Measurements from ENCODE around the gene DIMT1.
A peak's percentile ranks its signal among the peaks of the same experiment; 100 is the strongest.

Gene DIMT1

GRCh38 chr5:62403411-62404250 lies at the start of gene DIMT1:
Gene DIMT1, minus strand, starts transcription at chr5:62403905. Its CDS starts 133 bp downstream, at chr5:62403772.
- DNase-seq (ENCODE audit: low read depth in 2 of 2), result peak; percentile 90 to 93

GRCh38 chr5:62450259-62450658 lies 46.6 kb upstream of the DIMT1 start:
- DNase-seq (ENCODE audit: low read depth in 2 of 2), result no peak

DNA sequence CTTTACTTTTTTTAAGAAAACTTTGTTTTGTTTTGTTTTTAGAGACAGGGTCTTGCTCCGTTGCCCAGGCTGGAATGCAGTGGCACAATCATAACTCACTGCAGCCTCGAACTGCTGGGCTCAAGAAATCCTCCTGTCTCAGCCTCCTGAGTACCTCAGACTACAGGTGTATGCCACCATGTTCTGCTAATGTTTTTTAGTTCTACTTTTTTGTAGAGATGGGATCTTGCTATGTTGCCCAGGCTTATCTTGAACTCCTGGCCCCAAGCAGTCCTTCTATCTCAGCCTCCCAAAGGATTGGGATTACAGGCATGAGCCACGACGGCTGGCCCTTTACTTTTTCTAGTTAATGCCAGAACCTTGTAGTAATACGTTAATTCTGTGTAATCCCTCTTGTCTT lies 44.8 kb upstream of the DIMT1 start:
- DNase-seq (ENCODE audit: low read depth in 2 of 2), result no peak

DNA sequence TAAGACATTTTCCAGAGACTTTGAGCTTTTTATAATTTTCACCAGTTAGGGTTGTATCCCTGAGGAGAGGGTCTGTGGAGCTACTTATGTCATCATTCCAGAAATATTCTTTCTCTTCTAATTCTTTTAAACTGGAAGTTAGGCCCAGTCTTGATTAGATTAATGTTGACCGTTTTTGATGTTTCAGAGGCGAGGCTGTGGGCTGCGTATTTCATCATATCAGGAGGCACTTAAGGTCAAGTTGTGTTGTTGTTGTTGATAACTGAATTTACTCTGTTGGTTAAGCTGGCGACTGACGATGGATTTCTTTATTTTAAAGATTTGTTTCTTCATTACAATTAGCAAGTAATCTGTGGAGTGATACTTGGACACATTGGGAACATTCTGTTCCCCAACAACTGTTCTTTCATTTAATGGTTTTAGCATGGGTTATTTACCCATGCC lies 28.9 kb upstream of the DIMT1 start:
- DNase-seq (ENCODE audit: low read depth in 2 of 2), result no peak

DNA sequence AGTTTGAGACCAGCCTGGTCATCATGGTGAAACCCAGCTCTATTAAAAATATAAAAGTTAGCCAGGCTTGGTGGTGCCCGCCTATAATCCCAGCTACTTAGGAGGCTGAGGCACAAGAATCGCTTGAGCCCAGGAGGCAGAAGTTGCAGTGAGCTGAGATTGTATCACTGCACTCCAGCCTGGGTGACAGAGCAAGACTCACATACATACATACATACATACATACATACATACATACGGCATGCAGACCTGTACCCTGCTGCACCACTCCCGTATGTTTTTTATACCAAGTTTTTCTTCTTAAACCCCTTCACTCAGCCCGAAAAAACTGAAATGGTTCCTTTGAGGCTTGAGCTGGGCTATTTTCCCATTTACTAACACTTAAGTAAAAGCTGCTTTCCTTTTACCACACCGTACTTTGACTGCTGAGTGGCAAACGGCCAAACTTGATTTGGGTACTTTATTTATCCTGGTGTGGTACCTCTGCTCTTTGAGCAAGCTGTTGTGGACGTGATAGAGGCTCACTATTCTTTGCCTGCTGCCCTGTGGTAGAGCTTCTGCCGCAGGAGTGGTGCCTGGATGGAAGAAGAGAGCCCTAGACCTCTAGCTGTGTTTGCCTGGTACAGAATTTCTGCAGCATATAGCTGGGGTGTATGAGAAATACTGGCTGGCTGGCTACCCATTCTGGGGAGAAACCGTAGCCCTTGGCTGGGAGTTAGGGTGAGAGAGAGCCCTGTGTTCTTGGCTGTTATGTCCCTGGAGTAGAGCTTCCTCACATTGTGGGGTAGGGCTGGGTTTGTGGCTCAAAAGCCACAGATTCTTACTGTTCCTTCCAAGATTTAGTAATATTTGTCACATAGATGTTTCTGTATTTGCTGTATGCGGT lies 28.3 kb upstream of the DIMT1 start:
- DNase-seq (ENCODE audit: low read depth in 2 of 2), result no peak

DNA sequence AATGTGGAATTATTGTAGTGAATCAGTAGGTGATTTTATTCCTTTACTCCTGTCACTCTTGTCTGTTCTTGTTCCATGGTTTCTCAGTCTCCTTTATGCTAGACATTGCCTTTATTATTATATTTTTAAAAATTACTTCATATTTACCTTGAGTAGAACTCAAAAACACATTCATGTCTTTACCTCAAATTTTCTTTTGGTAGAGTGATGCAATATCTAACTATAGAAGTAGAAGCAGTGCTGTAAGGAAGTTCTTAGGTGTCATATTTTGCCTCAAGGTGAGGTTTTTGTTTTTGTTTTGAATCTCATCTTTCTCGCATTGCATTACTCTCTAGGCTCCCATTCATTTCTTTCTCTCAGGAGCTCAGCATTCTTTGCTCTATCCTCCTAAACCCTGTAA lies 21.1 kb upstream of the DIMT1 start:
- DNase-seq (ENCODE audit: low read depth in 2 of 2), result no peak

DNA sequence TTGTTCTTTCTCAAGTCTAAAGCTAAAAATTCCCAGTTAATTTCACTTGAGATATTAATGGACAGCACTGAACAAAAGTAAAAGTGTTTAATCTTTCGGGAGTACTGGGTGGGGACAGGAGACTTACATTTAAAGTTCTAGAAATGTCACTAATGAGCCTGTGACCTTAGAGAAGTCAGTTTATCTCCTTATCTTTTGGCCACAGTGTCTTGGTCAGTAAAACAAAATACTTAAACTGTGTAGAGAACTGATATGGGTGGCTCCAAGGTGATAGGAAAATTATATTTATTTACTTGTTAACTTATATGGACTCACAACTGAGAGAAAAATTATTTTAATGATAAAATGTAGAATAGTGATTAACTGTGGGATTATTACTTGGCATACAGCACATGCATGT lies 17.7 kb upstream of the DIMT1 start:
- DNase-seq (ENCODE audit: low read depth in 2 of 2), result no peak

DNA sequence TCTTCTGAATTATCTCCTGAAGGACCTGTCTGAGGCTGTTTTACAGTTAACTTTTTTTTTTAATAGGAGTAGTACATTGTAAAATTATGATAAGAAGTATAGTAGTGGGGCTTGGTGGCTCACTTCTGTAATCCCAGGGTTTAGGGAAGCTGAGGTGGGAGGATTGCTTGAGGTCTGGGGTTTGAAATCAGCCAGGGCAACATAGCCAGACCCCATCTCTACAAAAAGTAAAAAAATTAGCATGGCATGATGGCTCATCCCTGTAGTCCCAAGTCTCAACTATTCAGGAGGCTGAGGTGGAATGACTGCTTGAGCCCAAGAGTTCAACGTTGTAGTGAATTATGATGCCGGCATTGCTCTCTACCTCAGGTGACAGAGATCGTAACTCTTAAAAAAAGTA lies 15.9 kb upstream of the DIMT1 start:
- DNase-seq (ENCODE audit: low read depth in 2 of 2), result no peak

- DNase-seq (ENCODE audit: low read depth in 2 of 2), result no peak
Observed at GRCh38 chr5:62418462-62419076, 14.9 kb upstream of the DIMT1 start.

DNA sequence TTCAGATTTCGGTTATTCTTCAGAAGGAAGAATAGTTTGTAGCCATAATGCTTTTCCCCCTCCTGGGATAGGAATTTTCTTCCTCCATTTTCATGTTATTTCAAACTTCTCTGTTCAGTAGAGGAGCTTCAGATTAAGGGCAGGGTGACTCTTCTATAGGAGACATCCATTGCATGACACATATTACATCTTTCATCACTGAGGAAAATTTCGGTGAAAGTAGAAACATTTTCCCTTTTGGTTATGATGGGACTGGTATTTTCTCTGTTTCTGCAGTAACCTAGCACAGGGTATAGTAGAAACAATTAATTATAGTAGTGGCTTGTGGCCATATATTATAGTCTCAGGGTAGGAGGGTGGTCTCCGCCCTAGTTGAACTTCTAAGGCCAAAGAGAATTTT lies 10.0 kb upstream of the DIMT1 start:
- DNase-seq (ENCODE audit: low read depth in 2 of 2), result no peak

DNA sequence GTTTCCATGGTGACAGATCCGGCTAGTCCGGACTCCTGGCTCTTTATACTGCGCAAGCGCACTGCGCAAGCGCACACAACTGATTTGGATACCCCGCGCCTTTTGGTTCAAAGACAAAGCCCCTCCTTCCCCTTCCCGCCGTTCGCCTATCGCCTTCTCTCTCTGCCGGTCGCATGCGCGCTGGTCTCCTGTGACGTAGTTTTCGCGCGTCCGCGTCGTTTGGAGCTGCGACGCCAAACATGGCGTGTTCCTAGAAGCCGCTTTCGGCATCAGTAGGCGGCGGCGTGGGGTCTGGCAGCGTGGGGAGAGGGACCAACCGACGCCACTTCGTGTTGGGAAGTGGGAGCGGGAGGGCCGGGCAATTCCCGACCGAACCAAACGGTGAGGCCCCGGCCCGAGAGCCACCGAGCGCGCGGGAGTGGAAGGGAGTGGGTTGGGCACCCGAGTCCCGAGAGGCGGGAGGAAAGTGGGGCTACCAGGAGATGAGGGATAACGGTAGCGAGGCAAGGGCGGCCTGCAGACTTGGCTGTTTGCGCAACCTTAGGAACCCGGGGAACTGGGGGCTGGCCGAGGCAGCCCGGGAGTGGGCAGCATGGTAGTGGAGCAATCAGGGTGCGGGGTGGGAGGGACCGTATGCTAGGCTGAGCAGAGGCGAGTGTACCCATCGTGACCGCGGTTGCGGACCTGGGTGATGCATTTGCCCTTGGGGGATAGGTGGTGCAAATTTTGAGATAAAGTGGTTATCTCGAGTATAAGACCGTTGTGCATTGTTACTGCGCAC lies 9.0 kb upstream of the DIMT1 start, which contains the start of gene IPO11:
IPO11 (plus strand) TSS at position 215 of the 781 bp plus-strand sequence. CDS start 24,517 bp downstream, outside the sequence.
- DNase-seq (ENCODE audit: low read depth in 2 of 2), result peak; percentile 97 to 98

DNA sequence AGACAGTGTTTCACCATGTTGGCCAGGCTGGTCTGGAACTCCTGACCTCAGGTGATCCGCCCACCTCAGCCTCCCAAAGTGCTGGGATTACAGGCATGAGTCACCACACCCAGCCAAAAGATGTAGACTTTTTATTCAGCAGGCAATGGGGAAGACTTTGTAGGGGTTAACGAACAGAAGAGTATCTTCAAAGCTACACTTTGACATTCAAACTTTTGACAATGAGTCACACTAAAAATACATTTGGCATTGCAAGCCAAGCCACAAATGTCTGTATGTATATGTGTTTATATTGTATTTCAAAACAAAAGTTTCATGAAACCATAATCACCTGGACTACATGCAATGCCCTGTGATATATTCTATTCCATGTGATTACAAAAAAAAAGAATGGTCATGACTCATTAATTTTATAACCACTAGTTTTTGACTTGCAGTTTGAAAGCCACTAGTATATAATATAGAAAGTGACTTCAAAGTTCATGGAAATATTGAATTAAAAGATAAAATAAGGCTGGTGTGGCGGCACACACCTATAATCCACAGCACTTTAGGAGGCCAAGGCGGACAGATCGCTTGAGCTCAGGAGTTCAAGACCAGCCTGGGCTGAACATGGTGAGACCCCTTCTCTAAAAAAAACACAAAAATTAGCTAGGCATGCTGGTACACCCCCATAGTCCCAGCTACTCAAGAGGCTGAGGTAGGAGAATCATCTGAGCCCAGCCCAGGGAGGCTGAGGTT lies 8.3 kb downstream of the DIMT1 start:
- DNase-seq (ENCODE audit: low read depth in 2 of 2), result no peak

GRCh38 chr5:62386824-62387223 lies 16.9 kb downstream of the DIMT1 start:
- no peak for DNase-seq (ENCODE audit: low read depth in 2 of 2)

GRCh38 chr5:62385816-62386400 lies 17.8 kb downstream of the DIMT1 start:
- DNase-seq (ENCODE audit: low read depth in 2 of 2), result no peak

GRCh38 chr5:62385131-62385530 lies 18.6 kb downstream of the DIMT1 start:
- DNase-seq (ENCODE audit: low read depth in 2 of 2), result no peak

GRCh38 chr5:62376064-62376463 lies 27.6 kb downstream of the DIMT1 start:
- no peak for DNase-seq (ENCODE audit: low read depth in 2 of 2)

- DNase-seq (ENCODE audit: low read depth in 2 of 2), result no peak
Observed at GRCh38 chr5:62375627-62376026, 28.1 kb downstream of the DIMT1 start.

DNA sequence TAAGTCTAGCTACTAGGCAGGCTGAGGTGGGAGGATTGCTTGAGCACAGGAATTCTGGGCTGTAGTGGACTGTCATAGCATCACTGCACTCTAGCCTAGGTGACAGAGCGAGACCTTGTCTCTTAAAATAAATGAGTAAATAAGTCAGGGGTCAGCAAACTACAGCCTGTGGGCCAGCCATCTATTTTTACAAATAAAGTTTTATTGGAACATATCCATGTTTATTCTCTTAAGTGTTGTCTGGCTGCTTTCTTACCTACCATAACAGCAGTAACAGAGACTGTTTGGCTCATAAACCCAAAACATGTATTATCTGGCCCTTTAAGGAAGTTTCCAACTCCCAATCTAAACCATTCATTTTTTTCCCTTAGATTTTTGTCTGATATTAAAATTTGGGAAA lies 29.6 kb downstream of the DIMT1 start:
- no peak for DNase-seq (ENCODE audit: low read depth in 2 of 2)

DNA sequence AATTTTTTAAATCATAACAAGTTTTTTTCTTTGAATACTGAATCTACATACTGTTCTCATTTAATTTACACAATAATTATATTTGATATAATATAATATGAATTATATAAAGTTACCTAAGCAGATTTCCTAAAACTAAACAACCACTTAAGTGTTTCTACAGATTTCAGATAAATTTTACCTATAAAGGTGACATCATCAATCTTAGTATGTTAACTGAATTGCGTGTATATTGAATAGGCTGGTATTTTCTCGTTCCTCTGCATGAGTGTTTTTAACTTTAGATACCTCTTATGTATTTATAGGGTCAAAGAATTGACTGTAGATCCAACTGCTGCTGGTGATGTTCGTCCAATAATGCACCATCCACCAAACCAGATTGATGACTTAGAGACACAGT lies 30.3 kb downstream of the DIMT1 start:
- no peak for DNase-seq (ENCODE audit: low read depth in 2 of 2)

DNA sequence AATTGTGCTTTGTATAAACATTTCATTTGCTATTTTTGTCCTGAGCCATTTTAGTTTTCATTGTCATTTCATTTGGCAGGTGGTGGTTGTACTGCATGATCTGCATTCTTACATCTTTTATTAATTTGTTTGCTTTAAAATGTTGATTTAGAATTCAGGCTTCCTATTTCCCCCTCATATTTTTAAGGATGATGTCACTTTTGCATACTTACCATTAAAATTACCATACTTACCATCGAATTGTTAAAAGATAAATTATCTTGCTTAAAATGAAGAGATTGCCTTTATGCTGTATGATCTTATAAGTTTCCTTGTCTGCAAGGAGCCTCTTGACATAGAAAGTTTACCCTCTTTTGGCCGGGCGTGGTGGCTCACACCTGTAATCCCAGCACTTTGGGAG lies 31.1 kb downstream of the DIMT1 start:
- DNase-seq (ENCODE audit: low read depth in 2 of 2), result no peak
